BJ (cell line): Measurements from ENCODE around the gene KSR1. TPM values are rescaled to one million over a fixed set of nuclear protein-coding genes. Genes with fewer than 3 reads are reported as not detected.

Source experiments
- CTCF ChIA-PET: fragments of 350-600 bp; formaldehyde crosslinking; extraction: SDS; loops from one replicate; lab custom pipeline; 2021; ENCODE audit warnings: antibody characterized with exemption, inconsistent platforms; lab: Yijun Ruan, JAX
- POLR2A ChIA-PET: fragments of 300-600 bp; sonication (Branson Sonifier 250); formaldehyde crosslinking; extraction: SDS; loops from one replicate; lab custom pipeline; 2021; ENCODE audit warnings: antibody characterized with exemption; lab: Charles Lee
- DNase-seq: peaks from one replicate; pipeline ENCODE4 v3.0.0-alpha.2; 2011; ENCODE audit warnings: low read depth
- H3K27me3 ChIP-seq: 2 replicates; pipeline ENCODE4 v1.6.0; 2011; ENCODE audit warnings: low read length; ENCODE audit not compliant: control insufficient read depth, insufficient read depth
- H3K36me3 ChIP-seq: 2 replicates; pipeline ENCODE4 v1.5.1; 2011; ENCODE audit warnings: low read length; ENCODE audit not compliant: control insufficient read depth, insufficient read depth
- H3K4me3 ChIP-seq: 2 replicates; pipeline ENCODE4 v1.5.1; 2011; ENCODE audit warnings: low read depth, mild to moderate bottlenecking, control low read depth, low read length
- polyA plus RNA-seq: library from polyadenylated mRNA; depleted of rRNA; stranded (reverse); fragments of >200 nt; gene quantifications from 2 replicates; pipeline ENCODE4 v1.2.3, GENCODE V29; 2011
- TF ChIP-seq, protein P1 (sequence below): IDR thresholded peaks from 2 replicates; pipeline ENCODE4 v1.5.1; 2011; ENCODE audit warnings: low read depth, mild to moderate bottlenecking, control low read depth, inconsistent platforms, low read length, moderate library complexity; ENCODE audit not compliant: insufficient read depth

Gene KSR1
- polyA plus RNA-seq, 1 experiment, result 6.8 TPM

DNA sequence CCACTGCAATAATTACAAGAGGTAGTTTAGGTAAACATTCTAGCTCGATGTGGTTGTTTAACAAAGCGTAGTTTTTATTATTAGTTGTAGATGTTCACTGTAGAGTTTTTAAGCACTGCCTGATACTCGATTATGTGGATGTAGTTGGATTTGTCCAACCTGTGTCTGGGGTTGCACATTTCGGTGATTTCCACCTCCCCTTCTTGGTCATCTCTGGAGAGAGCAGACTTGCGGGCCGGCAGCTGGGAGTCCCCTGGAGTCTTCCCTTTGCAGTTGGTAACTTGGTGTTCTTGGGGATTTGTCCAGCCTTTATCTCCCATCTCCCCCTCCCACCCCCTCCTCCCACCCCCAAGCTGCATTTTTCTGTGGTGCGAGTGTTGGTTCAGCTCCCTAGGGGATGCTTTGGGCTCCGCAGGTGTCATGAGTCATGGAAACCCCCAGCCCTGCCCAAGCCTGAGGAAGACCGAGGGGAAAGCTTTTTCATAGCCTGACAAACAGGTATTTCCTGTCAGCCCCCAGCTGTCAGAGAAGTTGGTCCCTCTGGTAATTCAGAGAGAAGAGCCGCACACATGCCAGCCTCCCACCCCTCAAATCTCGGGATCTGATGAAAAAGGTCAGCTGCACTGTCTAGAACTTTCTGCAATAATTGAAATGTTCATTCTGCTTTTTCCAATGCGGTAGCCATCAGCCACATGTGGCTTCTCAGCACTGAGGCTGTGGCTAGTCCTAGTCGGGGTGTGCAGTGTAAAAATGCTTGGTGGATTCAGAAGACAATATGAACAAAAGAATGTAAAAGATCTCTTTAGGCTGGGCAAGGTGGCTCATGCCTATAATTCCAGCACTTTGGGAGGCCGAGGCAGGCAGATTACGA, 50.3 kb downstream of the KSR1 start:
- Histone ChIP-seq H3K36me3 (no peaks in the 10 kb centered on the region), H3K27me3 (no peaks in the 10 kb centered on the region), H3K4me3 (no peak overlapping the region)
- no peak for DNase-seq
- CTCF ChIA-PET, result interaction anchor here (0.7 to 1.0 kb wide), 4 partner anchors 11 to 145 kb away, joined by 3 to 4 read pairs (median 3); no protein-coding TSS in a partner anchor
- TF ChIP-seq, protein P1, sequence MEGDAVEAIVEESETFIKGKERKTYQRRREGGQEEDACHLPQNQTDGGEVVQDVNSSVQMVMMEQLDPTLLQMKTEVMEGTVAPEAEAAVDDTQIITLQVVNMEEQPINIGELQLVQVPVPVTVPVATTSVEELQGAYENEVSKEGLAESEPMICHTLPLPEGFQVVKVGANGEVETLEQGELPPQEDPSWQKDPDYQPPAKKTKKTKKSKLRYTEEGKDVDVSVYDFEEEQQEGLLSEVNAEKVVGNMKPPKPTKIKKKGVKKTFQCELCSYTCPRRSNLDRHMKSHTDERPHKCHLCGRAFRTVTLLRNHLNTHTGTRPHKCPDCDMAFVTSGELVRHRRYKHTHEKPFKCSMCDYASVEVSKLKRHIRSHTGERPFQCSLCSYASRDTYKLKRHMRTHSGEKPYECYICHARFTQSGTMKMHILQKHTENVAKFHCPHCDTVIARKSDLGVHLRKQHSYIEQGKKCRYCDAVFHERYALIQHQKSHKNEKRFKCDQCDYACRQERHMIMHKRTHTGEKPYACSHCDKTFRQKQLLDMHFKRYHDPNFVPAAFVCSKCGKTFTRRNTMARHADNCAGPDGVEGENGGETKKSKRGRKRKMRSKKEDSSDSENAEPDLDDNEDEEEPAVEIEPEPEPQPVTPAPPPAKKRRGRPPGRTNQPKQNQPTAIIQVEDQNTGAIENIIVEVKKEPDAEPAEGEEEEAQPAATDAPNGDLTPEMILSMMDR, result no peak
- POLR2A ChIA-PET, result no interaction called here

GRCh38 chr17:27511168-27511883, 55.1 kb downstream of the KSR1 start:
- TF ChIP-seq, protein P1, result no peak
- ChIA-PET CTCF (interaction anchor here (0.7 to 2.3 kb wide), 2 partner anchors 18 to 131 kb away, joined by 3 to 7 read pairs; no protein-coding TSS in a partner anchor), POLR2A (no interaction called here)
- H3K27me3 ChIP-seq, result no peaks in the 10 kb centered on the region
- no peaks in the 10 kb centered on the region for H3K36me3 ChIP-seq
- H3K4me3 ChIP-seq, result no peak overlapping the region
- no peak for DNase-seq

DNA sequence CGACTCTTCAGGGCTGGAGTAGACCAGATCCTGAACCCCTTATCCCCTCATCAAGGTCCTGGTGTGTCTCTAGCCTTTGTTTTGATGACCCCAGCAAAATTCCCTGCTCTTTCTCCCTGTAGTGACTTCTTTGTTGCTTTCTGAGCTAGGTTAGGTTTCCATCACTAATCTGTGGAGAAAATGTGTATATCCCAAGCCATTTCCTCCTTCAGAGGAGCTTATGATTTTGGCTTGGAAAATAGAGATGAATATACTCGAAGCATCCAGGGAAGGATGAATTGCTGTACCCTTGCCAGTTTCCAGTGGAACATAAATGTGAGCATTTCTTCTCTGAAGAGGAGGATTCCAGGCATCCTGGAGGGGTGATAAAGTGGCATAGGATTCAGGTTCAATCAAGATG, 55.8 kb downstream of the KSR1 start:
- Histone ChIP-seq H3K4me3 (no peak overlapping the region), H3K36me3 (no peaks in the 10 kb centered on the region), H3K27me3 (no peaks in the 10 kb centered on the region)
- ChIA-PET POLR2A (no interaction called here), CTCF (interaction anchor here (2.3 kb wide), 1 partner anchor 17 kb away, joined by 7 read pairs; no protein-coding TSS in a partner anchor)
- DNase-seq, result no peak
- TF ChIP-seq, protein P1, result no peak

DNA sequence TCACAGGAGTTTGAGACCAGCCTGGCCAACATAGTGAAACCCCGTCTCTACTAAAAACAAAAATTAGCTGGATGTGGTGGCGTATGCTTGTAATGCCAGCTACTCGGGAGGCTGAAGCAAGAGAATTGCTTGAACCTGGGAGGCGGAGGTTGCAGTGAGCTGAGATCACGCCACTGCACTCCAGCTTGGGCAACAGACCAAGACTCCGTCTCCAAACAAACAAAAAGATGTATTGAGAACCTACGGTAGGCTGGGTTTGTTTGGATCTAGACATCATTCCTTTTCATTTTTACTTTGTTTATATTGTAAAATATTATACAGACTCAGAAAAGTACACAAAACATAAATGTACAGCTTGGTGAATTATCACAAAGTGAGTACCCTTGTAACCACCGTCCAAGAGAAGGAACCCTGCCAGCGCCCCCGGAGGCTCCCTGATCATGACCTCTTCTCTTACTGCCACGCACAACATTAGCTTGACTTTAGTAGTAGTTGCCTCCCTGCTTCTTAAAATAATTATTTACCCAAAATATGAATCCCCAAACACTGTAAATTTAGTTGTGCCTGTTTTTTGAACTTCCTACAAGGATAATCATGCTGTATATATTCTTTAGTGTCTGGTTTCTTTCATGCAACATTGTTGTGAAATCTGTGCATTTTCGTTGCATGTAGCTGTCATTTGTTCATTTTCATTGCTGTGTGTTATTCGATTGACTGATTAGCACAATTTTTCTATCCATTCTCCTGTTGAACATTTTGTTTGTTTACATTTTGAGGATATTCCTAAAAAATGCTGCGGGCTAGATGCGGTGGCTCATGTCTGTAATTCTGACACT, 56.5 kb downstream of the KSR1 start:
- no peaks in the 10 kb centered on the region for H3K27me3 ChIP-seq
- no peak for DNase-seq
- TF ChIP-seq, protein P1, result no peak
- no peak overlapping the region for H3K4me3 ChIP-seq
- POLR2A ChIA-PET, result no interaction called here
- H3K36me3 ChIP-seq, result no peaks in the 10 kb centered on the region
- CTCF ChIA-PET, result interaction anchor here (1.1 to 2.3 kb wide), 3 partner anchors 16 to 90 kb away, joined by 3 to 7 read pairs (median 4); no protein-coding TSS in a partner anchor
